GM12874 (cell line): Measurements from ENCODE around the gene BCAN.

ENCODE experiments used
- CTCF ChIP-seq: IDR thresholded peaks from 2 replicates; pipeline ENCODE4 v1.5.1; 2011; ENCODE audit warnings: low read depth, mild to moderate bottlenecking, control low read depth, low read length, moderate library complexity; ENCODE audit not compliant: insufficient read depth

BCAN gene

GRCh38 chr1:156665539-156665938, 23.6 kb downstream of the BCAN start:
- TF ChIP-seq CTCF, result no peak

DNA sequence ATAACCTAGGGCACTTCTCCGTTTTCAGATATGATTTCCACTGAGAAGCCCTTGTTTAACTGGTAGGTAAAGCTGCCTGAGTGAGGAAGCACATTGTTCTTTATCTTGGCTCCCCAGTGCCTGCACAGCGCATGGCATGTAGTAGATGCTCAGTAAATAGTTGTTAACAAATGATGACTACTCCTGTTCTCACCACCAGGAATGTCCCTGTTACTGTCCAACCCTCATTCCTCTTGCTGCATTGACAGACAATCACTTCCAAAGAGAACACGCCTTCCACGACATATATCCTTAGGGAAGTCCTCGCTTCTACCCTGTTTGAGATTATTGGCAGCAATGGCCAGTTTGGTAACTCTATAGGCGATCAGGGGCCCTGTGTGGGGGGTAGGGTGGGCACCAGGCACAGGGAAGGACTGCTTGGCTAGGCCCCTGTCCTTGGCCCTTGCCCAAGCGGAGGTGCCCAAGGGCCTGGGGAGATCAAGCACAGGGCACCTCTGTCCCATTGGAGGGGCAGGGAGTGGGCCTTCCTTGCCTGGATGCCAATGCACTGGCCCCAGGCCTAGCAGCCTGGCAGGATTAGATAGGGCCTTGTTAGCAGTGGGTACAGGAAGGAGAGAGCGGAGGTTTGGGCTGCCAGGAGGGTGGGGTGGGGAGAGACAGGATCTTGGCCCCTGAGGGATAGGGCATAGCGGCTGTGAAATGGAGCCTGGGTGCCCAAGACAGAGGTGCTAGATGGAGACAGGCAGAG, 25.1 kb downstream of the BCAN start:
- no peak for TF ChIP-seq CTCF

DNA sequence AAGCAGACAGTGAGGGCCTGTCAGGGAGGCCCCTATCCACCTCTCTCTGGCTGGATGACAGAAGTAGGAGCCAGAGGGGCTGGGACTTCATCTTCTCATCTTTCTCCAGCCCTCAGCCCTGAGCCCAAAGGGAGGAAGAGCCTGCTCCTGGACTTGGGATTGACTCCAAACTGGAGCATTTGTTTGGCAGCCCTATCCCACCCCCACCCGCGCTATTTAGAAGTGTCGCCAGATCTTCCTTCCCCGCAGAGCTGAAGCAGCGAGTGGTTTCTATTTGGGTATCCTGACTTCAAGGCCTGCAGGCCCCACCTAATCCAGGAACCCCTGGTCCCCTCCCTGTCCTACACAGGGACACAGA, 25.7 kb downstream of the BCAN start:
- TF ChIP-seq CTCF, result no peak

- TF ChIP-seq CTCF, result no peak
Measured at GRCh38 chr1:156667968-156668709, 26.2 kb downstream of the BCAN start.

GRCh38 chr1:156668801-156669637, 27.1 kb downstream of the BCAN start:
- TF ChIP-seq CTCF, result no peak

DNA sequence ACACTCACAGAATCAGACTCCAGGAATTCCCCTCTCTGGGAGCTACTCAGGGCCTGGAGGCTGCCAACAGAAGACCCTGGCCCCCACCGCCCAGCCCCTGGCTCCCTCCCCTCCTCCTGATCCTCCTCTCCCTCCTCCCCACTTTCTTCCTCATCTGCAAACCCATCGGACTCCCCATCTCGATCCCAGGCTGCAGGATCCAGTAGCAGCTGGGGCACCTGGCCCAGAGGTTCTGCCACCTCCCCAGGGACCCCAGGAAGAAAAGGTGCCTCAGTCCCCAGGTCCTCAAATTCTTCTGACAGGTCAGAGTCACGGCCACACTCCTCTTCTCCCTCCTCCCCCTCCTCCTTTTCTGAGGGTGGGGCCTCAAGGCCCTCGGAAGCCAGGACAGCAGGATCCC, 27.9 kb downstream of the BCAN start:
- TF ChIP-seq CTCF, result no peak

DNA sequence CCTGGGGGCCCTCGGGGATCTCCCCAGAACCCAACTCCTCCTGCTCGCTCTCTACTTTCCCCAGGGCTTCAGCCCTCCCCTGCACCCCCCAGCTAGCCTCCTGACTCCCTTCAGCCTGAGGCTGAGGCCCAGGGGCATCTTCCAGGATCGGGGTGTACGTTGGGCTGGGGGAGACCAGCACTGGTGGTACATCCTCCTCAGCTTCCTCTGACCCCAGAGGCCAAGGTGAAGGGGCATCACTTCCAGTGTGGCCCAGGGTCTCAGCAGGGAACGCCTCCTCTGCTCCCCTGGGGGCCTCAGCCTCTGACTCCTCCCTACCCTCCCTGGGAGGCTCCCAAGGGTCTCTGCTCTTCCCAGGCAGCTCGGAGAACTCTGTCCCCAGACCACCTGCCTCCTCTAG, 28.4 kb downstream of the BCAN start:
- TF ChIP-seq CTCF, result no peak
